Medulla oblongata (tissue), 1 donor: Measurements from ENCODE around the gene GMDS.

Source experiments
- DNase-seq: peaks from one replicate; pipeline ENCODE4 v3.0.0-alpha.2; 2015; ENCODE audit errors: extremely low spot score

The GMDS gene

GRCh38 chr6:2240961-2241360, 4.4 kb downstream of the GMDS start:
- DNase-seq, result no peak

- no peak for DNase-seq
These were observed 8.4 kb downstream of the GMDS start for GRCh38 chr6:2237001-2237400.

GRCh38 chr6:2235777-2236495, 9.5 kb downstream of the GMDS start:
- no peak for DNase-seq

GRCh38 chr6:2232445-2232844, 13.0 kb downstream of the GMDS start:
- DNase-seq, result no peak

GRCh38 chr6:2231438-2231837, 14.0 kb downstream of the GMDS start:
- no peak for DNase-seq

GRCh38 chr6:2230659-2231277, 14.6 kb downstream of the GMDS start:
- no peak for DNase-seq

GRCh38 chr6:2229742-2230141, 15.7 kb downstream of the GMDS start:
- no peak for DNase-seq

GRCh38 chr6:2229039-2229438, 16.4 kb downstream of the GMDS start:
- no peak for DNase-seq

- DNase-seq, result no peak
These were observed 17.0 kb downstream of the GMDS start for GRCh38 chr6:2228392-2228791.

- no peak for DNase-seq
These were observed 18.6 kb downstream of the GMDS start for GRCh38 chr6:2226775-2227174.

- no peak for DNase-seq
These were observed 19.7 kb downstream of the GMDS start for GRCh38 chr6:2225422-2226392.

GRCh38 chr6:2224847-2225382, 20.5 kb downstream of the GMDS start:
- DNase-seq, result no peak

- no peak for DNase-seq
These were observed 23.0 kb downstream of the GMDS start for GRCh38 chr6:2222275-2222842.

GRCh38 chr6:2221726-2222274, 23.6 kb downstream of the GMDS start:
- DNase-seq, result no peak

GRCh38 chr6:2220154-2220553, 25.3 kb downstream of the GMDS start:
- DNase-seq, result no peak

- DNase-seq, result no peak
These were observed 26.5 kb downstream of the GMDS start for GRCh38 chr6:2218866-2219265.

GRCh38 chr6:2216794-2217383, 28.5 kb downstream of the GMDS start:
- DNase-seq, result no peak

GRCh38 chr6:2215342-2215741, 30.1 kb downstream of the GMDS start:
- no peak for DNase-seq

- DNase-seq, result no peak
These were observed 32.3 kb downstream of the GMDS start for GRCh38 chr6:2213086-2213485.

GRCh38 chr6:2209226-2209809, 36.1 kb downstream of the GMDS start:
- no peak for DNase-seq

- DNase-seq, result no peak
These were observed 36.9 kb downstream of the GMDS start for GRCh38 chr6:2208468-2208867.
